ENCODE data around the gene PEX3.

PEX3 gene

DNA sequence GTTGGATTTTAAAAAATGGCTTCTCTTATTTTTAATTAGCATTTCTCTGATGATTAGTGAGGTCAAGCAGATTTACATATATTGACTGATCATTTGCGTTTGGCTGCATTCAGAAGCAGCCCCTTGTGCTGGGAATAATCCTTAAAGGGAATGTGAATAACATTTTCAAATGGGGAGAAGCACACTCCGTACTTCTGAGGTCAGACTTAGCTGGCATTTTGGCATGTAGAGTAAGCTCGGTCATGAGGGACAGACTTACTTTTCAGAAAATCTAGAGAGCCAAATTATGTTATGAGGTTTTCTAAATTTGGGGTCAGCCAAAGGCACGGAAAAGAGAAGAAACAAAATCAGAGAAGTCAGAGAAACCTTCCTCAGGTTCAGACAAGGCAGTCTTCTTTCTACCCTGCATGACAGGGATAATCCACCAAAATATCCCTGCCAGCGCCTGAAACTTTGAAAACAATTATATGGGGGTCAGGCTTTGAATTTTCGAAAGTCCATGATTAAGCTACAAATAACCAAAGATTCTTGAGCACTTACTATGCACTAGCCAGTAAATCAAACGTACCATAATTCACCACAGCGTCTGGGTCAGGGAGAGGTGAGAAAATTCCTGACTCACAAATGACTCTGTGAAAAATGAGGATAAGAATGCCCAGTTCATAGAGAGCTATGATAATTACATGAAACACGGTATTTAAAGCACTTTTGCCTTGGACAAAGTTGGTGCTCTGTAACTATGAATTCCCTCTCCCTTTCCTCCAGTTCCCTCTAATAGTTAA is 45.0 kb upstream of the PEX3 start:
- TF ChIP-seq POLR2AphosphoS5 (IDR thresholded peaks at IDR 0.05; ENCODE audit: low read depth, low read length) = no peak

DNA sequence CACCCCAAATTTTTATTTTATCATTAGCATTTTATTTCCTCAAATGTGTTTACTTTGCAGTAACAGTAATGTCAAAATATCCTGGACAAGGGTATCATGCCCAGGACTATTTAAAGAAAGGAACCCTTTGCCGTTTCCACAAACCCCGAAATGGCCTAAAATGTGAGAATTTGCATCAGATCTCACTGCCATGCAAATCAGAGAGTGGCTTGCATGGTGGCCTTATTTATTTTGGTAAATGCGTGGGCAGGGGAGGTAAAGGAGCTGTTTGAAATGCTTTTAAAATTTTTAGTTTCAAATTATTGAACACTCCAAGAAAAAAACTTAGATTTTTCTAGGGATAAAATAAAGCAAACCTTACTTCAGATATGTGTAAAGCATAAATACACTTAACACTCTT is 43.9 kb upstream of the PEX3 start:
- TF ChIP-seq, protein P1, sequence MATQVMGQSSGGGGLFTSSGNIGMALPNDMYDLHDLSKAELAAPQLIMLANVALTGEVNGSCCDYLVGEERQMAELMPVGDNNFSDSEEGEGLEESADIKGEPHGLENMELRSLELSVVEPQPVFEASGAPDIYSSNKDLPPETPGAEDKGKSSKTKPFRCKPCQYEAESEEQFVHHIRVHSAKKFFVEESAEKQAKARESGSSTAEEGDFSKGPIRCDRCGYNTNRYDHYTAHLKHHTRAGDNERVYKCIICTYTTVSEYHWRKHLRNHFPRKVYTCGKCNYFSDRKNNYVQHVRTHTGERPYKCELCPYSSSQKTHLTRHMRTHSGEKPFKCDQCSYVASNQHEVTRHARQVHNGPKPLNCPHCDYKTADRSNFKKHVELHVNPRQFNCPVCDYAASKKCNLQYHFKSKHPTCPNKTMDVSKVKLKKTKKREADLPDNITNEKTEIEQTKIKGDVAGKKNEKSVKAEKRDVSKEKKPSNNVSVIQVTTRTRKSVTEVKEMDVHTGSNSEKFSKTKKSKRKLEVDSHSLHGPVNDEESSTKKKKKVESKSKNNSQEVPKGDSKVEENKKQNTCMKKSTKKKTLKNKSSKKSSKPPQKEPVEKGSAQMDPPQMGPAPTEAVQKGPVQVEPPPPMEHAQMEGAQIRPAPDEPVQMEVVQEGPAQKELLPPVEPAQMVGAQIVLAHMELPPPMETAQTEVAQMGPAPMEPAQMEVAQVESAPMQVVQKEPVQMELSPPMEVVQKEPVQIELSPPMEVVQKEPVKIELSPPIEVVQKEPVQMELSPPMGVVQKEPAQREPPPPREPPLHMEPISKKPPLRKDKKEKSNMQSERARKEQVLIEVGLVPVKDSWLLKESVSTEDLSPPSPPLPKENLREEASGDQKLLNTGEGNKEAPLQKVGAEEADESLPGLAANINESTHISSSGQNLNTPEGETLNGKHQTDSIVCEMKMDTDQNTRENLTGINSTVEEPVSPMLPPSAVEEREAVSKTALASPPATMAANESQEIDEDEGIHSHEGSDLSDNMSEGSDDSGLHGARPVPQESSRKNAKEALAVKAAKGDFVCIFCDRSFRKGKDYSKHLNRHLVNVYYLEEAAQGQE (IDR thresholded peaks at IDR 0.05; ENCODE audit: insufficient read depth in 1 of 2, low read depth in 2 of 2, low read length in 2 of 2) = no peak
- TF ChIP-seq FOXP2 (optimal IDR thresholded peaks at IDR 0.05; ENCODE audit: borderline replicate concordance, extremely low read depth, extremely low read length, insufficient read depth) (no peak), SIN3A (IDR thresholded peaks at IDR 0.05; ENCODE audit: borderline replicate concordance, insufficient read depth, low read length) (no peak), POLR2AphosphoS5 (IDR thresholded peaks at IDR 0.05; ENCODE audit: low read depth, low read length) (no peak), TAF1 (IDR thresholded peaks at IDR 0.05; ENCODE audit: borderline replicate concordance, insufficient read depth, low read length) (no peak)

DNA sequence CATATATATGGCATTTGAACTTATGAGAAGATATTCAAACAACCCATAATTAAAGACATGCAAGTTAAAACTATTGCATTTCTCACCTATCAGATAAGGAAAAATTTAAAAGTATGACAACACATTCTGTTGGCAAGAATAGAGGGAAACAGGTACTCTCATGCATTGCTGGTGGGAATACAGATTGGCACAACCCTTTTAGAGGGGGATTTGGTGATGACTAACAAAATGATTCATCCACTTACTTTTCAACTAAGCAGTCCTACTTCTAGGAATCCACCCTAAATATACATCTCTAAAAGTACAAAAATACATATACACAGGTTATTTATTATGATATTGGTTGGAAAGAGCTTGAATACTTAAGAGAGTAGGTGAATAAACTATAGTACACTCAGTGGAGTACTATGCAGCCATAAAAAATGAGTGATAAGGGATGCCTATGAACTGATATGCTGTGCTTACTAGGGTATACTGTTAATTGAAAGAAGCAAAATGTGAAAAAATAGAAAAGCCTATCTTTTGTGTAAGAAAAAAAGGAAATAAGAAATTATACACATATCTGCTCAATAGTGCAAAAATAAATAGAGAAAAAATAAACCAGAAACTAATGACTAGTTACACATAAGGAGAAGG is 42.3 kb upstream of the PEX3 start:
- TF ChIP-seq SIN3A (IDR thresholded peaks at IDR 0.05; ENCODE audit: borderline replicate concordance, insufficient read depth, low read length) = no peak
- TF ChIP-seq TAF1 (IDR thresholded peaks at IDR 0.05; ENCODE audit: borderline replicate concordance, insufficient read depth, low read length) = no peak
- no peak for TF ChIP-seq POLR2AphosphoS5 (IDR thresholded peaks at IDR 0.05; ENCODE audit: low read depth, low read length)
- TF ChIP-seq FOXP2 (optimal IDR thresholded peaks at IDR 0.05; ENCODE audit: borderline replicate concordance, extremely low read depth, extremely low read length, insufficient read depth) = no peak
- TF ChIP-seq, protein P1 (IDR thresholded peaks at IDR 0.05; ENCODE audit: insufficient read depth in 1 of 2, low read depth in 2 of 2, low read length in 2 of 2) = no peak

GRCh38 chr6:143408787-143409162 is 41.8 kb upstream of the PEX3 start:
- TF ChIP-seq TAF1 (IDR thresholded peaks at IDR 0.05; ENCODE audit: borderline replicate concordance, insufficient read depth, low read length) (no peak), SIN3A (IDR thresholded peaks at IDR 0.05; ENCODE audit: borderline replicate concordance, insufficient read depth, low read length) (no peak), POLR2AphosphoS5 (IDR thresholded peaks at IDR 0.05; ENCODE audit: low read depth, low read length) (no peak), FOXP2 (optimal IDR thresholded peaks at IDR 0.05; ENCODE audit: borderline replicate concordance, extremely low read depth, extremely low read length, insufficient read depth) (no peak)
- TF ChIP-seq, protein P1 (IDR thresholded peaks at IDR 0.05; ENCODE audit: insufficient read depth in 1 of 2, low read depth in 2 of 2, low read length in 2 of 2) = no peak

- TF ChIP-seq, protein P1 (IDR thresholded peaks at IDR 0.05; ENCODE audit: insufficient read depth in 1 of 2, low read depth in 2 of 2, low read length in 2 of 2) = no peak
- TF ChIP-seq FOXP2 (optimal IDR thresholded peaks at IDR 0.05; ENCODE audit: borderline replicate concordance, extremely low read depth, extremely low read length, insufficient read depth) (no peak), SIN3A (IDR thresholded peaks at IDR 0.05; ENCODE audit: borderline replicate concordance, insufficient read depth, low read length) (no peak), TAF1 (IDR thresholded peaks at IDR 0.05; ENCODE audit: borderline replicate concordance, insufficient read depth, low read length) (no peak), POLR2AphosphoS5 (IDR thresholded peaks at IDR 0.05; ENCODE audit: low read depth, low read length) (no peak)
These were observed 39.7 kb upstream of the PEX3 start for GRCh38 chr6:143410859-143411270.
